HG02885 (cell line): ENCODE data around the gene TPBGL.

Experiments
- ATAC-seq: cut with Tn5 transposase; IDR thresholded peaks from one replicate; pipeline ENCODE4 v1.9.1; 2021; ENCODE audit warnings: mild to moderate bottlenecking; ENCODE audit not compliant: unreplicated experiment, poor library complexity

The TPBGL gene

GRCh38 chr11:75286826-75287465, 46.4 kb downstream of the TPBGL start:
- no peak for ATAC-seq

- no peak for ATAC-seq
Observed at GRCh38 chr11:75287579-75287978, 47.0 kb downstream of the TPBGL start.

GRCh38 chr11:75289511-75289760, 48.9 kb downstream of the TPBGL start:
- ATAC-seq, result no peak

- no peak for ATAC-seq
Observed at GRCh38 chr11:75289919-75290318, 49.3 kb downstream of the TPBGL start.

GRCh38 chr11:75291741-75292140, 51.2 kb downstream of the TPBGL start:
- no peak for ATAC-seq

GRCh38 chr11:75292943-75293342, 52.4 kb downstream of the TPBGL start:
- ATAC-seq, result no peak
